Activated CD8-positive, alpha-beta memory T cell treated with anti-CD3 and anti-CD28 coated beads, Interleukin-2, amount 50 U/mL, for 1 hour (primary cell): ENCODE results near the gene PDE9A.

Source experiments
- DNase-seq: peaks from one replicate; pipeline ENCODE4 v3.0.0-alpha.2; 2020; ENCODE audit errors: extremely low read depth

The PDE9A gene

GRCh38 chr21:42672699-42673458, 19.5 kb downstream of the PDE9A start:
- DNase-seq: no peak

- DNase-seq: no peak
Observed at GRCh38 chr21:42673633-42674328, 20.4 kb downstream of the PDE9A start.

DNA sequence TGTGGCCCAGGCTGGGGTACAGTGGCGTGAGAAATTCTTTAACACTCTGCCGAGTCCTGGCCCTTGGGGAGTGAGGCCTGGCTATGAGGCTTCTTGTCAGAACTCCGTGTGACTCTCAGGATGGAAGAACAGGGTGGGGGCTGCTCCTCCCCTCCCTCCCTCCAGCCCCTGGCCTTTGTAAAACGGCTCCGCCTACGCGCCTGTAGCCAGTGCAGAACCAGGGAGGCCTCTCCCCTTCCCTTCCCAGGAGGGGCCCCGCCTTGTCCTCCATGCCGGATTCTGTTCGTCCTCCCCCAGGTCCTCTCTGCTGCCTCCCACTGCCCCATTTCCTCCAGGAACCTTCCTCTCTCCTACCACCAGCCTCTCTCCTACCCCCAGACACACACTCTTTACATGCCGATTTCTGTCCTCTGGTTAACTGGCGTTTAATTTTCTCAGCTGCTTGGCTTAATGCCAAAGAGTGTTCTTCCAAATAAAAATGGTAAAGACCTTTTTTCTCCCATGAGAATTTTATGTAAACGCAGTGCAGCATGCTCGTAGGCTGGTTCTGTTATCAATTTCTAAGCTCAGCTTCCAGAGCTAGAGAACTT, 21.0 kb downstream of the PDE9A start:
- DNase-seq: no peak

GRCh38 chr21:42675403-42675802, 22.0 kb downstream of the PDE9A start:
- DNase-seq: no peak

- no peak for DNase-seq
Observed at GRCh38 chr21:42676808-42677207, 23.4 kb downstream of the PDE9A start.

- DNase-seq: no peak
Observed at GRCh38 chr21:42677339-42678321, 24.2 kb downstream of the PDE9A start.

DNA sequence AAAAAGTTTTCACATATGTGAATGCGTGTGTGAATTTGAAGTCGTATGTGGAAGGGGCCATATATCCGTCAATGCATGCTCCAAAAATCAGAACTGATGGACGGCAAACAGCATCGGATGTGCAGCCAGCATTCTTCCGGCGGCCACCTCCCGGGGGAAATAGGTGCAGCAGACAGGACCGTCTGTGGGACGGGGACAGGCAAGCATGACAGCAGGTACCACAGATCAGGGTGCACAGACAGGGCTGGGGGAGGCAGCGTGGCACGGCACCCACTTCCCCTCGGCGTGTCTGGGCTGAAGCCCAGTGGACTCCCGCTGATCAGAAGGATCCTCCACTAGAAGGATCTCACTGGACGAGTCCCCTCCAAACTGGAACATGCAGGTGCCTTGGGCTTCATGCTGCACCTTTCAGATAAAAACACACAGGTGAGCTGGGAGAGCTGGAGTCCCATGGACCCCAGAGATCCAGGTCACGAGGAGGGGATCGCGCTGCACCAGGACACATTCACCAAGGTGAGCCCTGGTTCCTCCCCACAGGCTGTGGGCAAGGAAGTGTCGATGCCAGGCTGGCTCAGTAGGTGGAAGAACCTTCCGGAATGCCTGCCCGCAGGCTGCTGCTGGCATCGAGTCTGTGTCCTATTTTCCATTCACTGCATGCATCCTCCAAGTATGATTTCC, 25.3 kb downstream of the PDE9A start:
- DNase-seq: no peak

GRCh38 chr21:42679319-42680057, 26.1 kb downstream of the PDE9A start:
- DNase-seq: no peak

GRCh38 chr21:42680058-42680330, 26.6 kb downstream of the PDE9A start:
- DNase-seq: no peak

GRCh38 chr21:42680429-42680828, 27.0 kb downstream of the PDE9A start:
- DNase-seq: no peak

DNA sequence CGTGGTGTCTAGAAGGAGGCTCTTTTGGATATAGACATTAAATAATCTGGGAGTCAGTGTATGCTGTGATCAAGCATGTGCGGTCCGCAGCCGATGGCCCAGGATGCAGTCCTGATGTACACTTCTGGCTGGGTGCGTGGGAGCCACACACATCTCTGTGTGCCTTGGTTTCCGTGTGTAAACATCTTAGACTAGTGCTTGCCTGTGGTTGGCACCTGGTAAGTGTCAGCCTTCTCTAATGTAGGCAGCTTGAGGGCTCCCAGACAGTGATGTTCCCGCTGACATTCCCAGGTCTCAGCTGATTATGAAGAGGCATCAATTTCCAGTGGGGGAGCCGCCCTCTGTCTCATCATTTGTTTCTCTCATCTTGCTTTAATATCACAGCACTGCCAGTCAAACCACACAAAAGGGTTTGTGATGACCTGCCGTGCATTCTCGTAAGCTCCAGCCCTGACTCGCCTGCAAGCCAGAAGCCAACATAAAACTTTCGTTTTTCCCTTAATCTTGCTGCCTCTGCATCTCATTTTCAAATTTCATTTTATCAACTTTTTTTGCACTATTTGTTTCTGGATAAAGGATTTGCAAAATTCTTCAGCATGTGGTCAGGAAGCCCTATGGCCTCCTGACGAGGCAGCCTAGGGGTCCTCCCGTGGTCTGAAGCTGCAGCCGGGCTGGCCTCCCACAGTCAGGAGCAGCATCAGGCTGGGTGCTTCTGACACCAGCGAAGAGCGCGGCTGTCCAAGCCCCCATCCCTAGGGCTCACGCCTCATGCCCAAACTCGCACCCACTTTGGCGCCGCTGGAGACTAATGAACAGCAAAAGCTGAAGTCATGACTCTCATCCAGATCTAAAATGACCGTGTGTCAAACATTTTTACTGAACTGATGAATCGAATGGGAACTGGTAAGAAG, 28.1 kb downstream of the PDE9A start:
- no peak for DNase-seq

GRCh38 chr21:42682661-42683210, 29.3 kb downstream of the PDE9A start:
- DNase-seq: no peak

GRCh38 chr21:42683371-42684108, 30.1 kb downstream of the PDE9A start:
- no peak for DNase-seq

DNA sequence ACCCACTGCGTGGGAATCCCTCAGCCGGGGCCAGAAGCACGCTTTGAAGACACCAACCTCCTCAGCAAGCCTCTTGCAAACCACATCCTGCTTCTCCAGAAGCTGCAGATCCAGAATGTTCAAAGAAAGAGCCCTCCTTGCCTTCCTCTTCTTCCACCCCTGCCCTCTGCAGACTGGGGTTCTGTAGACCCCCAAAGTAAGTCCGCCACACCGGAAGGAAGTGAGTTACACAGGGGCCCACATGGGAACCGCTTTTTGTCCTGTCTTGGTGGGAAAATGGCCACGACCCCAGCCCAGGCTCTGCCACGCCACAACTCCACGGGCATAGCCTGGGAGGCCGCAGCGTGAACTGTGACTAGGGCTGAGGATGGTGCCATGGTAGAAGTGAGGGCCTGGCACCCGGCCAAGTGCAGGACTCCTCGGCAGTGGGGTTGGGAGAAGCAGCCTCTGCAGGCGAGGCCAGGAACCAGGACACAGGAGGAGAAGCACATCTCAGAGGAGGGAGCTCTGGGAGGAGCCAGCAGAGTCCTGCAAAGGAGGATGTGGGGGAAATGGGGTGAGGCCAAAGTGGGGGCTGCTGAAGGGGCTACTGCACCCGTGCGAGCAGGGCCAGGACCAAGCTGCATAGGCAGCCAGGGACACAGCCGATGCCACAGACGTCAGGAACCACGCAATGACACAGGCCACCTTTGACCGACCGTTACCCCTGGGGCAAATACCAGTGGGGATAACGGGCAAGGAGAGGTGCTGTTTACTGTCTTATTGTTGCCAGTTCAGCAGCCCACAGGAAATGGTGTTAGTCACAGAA, 30.9 kb downstream of the PDE9A start:
- DNase-seq: peak; percentile 11

DNA sequence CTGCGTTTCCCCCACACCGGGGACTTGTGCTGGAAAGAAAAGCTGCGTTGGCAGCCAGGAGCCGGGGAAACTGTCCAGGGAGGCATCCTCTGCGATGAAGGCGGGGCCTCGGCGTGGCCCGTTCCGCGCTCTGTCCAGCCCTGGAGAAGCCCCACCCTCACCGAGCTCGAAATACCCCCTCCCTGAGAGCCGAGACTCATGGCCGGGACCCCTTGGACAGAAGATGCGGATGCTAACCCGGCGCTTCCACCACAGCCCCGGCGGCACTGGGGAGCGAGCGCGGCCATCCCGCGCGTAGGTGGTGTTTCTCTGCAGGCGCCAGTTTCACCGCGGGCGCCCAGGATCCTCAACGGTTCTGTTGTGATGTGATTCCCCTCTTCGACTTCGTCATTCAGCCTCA, 31.6 kb downstream of the PDE9A start:
- DNase-seq: no peak

GRCh38 chr21:42685954-42686500, 32.6 kb downstream of the PDE9A start:
- no peak for DNase-seq

DNA sequence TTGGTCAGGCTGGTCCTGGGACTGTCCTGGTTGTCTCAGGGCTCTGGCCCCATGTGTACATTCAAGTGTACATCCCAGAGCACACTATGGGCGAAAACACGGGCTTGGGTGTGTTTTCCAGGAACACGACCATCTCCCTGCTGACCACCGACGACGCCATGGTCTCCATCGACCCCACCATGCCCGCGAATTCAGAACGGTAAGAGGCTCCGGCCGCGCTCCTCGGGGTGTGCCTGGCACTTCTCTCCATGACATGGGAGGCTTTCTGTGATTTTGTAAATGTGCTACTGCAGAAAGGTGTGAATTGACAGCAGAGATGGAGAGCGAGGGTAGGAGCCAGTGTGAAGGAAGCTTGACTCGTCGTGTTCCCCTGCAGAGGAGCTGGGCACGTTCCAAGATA, 34.4 kb downstream of the PDE9A start:
- no peak for DNase-seq
